K562 (cell line): ENCODE measurements around the gene MYO1E. TPM values are rescaled to one million over a fixed set of nuclear protein-coding genes. Genes with fewer than 3 reads are reported as not detected.

Experiments
- ATAC-seq: fragments of 200-7000 bp; cut with Tn5 transposase; 3 replicates; pipeline ENCODE4 v1.9.1; 2020; ENCODE audit warnings: moderate library complexity
- BruUV-seq: library from RNA; stranded (reverse); fragments of 400-500 nt; replicated peaks from 2 replicates; lab custom pipeline; 2021; lab: Mats Ljungman, UMichigan
- CTCF ChIA-PET: fragments of 300-600 bp; formaldehyde crosslinking; extraction: SDS; loops from one replicate; lab custom pipeline; 2021; ENCODE audit warnings: low intra/inter-chr PET ratio; lab: Yijun Ruan, JAX
- POLR2A ChIA-PET: fragments of 300-600, 350-650 bp; sonication (Branson Sonifier 250); formaldehyde crosslinking; extraction: SDS; loops from one replicate; lab custom pipeline; 2021; ENCODE audit warnings: antibody characterized with exemption, inconsistent platforms; lab: Yijun Ruan, JAX
- DNase-seq, 4 experiments: peaks; one replicate each; pipeline versions ENCODE4 v3.0.0 to v3.0.0-alpha.2; 2011 to 2018; ENCODE audit warnings: low spot score in 3 of 4, mixed read lengths in 3 of 4; ENCODE audit errors: extremely low read depth in 1 of 4
- FAIRE-seq: peaks from 2 replicates; lab custom pipeline; 2011; peaks lifted over from hg19 to GRCh38; lab: Jason Lieb, UNC
- H2AFZ ChIP-seq: 2 replicates; pipeline ENCODE4 v1.6.0; 2011; ENCODE audit warnings: low read depth, low read length, control low read depth, inconsistent platforms
- H3K27ac ChIP-seq: fragments of 200-600 bp; 3 replicates; pipeline ENCODE4 v1.8.0; 2011; ENCODE audit warnings: low read depth, mild to moderate bottlenecking, control low read depth, inconsistent platforms, low read length, moderate library complexity, mixed read lengths; ENCODE audit errors: extremely low read depth
- H3K27me3 ChIP-seq, 2 experiments: fragments of 300-600 bp in 1 of 2; 2 replicates in 1 of 2; 3 replicates in 1 of 2; pipeline versions ENCODE4 v1.6.0 to v1.8.0; 2011; ENCODE audit warnings: inconsistent platforms in 2 of 2, low read length in 2 of 2, mild to moderate bottlenecking in 1 of 2, mixed read lengths in 1 of 2, moderate library complexity in 1 of 2; ENCODE audit not compliant: control insufficient read depth in 2 of 2, insufficient read depth in 2 of 2
- H3K36me3 ChIP-seq: fragments of 300-600 bp; 3 replicates; pipeline ENCODE4 v1.8.0; 2011; ENCODE audit warnings: mild to moderate bottlenecking, low read length, inconsistent platforms; ENCODE audit not compliant: control insufficient read depth, insufficient read depth
- H3K4me1 ChIP-seq, 2 experiments: fragments of 200-600 bp in 1 of 2; replicated peaks in 1 of 2; 2 replicates in 1 of 2; 3 replicates in 1 of 2; pipeline versions ENCODE4 v1.5.1 to v1.8.0; 2011; ENCODE audit warnings: inconsistent platforms in 2 of 2, low read length in 2 of 2, mild to moderate bottlenecking in 1 of 2, mixed read lengths in 1 of 2, moderate library complexity in 1 of 2; ENCODE audit not compliant: control insufficient read depth in 2 of 2, insufficient read depth in 2 of 2
- H3K4me2 ChIP-seq: 2 replicates; pipeline ENCODE4 v1.6.1; 2011; ENCODE audit warnings: low read length, control low read depth, inconsistent platforms, mixed read lengths; ENCODE audit not compliant: insufficient read depth
- H3K4me3 ChIP-seq: fragments of 200-600 bp; sonication (generic), shearing (Covaris generic); 2 replicates; pipeline ENCODE4 v1.5.1; 2016; ENCODE audit warnings: control low read depth, inconsistent platforms
- H3K79me2 ChIP-seq: fragments of 200-600 bp; 3 replicates; pipeline ENCODE4 v1.8.0; 2011; ENCODE audit warnings: low read length, inconsistent platforms; ENCODE audit not compliant: control insufficient read depth, insufficient read depth
- H3K9ac ChIP-seq, 2 experiments: 2 replicates each; pipeline versions ENCODE4 v1.6.0 to v1.6.1; 2011; ENCODE audit warnings: low read depth in 2 of 2, low read length in 2 of 2, control low read depth in 1 of 2, inconsistent platforms in 1 of 2, mild to moderate bottlenecking in 1 of 2, mixed read lengths in 1 of 2; ENCODE audit not compliant: insufficient read depth in 1 of 2
- H3K9me1 ChIP-seq: one replicate; pipeline ENCODE4 v1.6.0; 2011; ENCODE audit warnings: inconsistent platforms, mild to moderate bottlenecking, low read length, moderate library complexity; ENCODE audit not compliant: control insufficient read depth, insufficient read depth
- H3K9me3 ChIP-seq: replicated peaks from 2 replicates; pipeline ENCODE4 v1.5.1; 2011; ENCODE audit warnings: low read depth, low read length, inconsistent platforms; ENCODE audit not compliant: control insufficient read depth, insufficient read depth
- H4K20me1 ChIP-seq: replicated peaks from 2 replicates; pipeline ENCODE4 v1.6.1; 2011; ENCODE audit warnings: low read length, inconsistent platforms, mixed read lengths; ENCODE audit not compliant: control insufficient read depth, insufficient read depth
- XRCC4 ChIP-seq: IDR thresholded peaks from one replicate; pipeline ENCODE4 v1.6.1; 2011; ENCODE audit not compliant: insufficient read depth, insufficient read length; ENCODE audit errors: extremely low read depth
- ZNF609 ChIP-seq: sonication (generic); formaldehyde crosslinking; IDR thresholded peaks from 2 replicates; pipeline ENCODE4 v1.8.1; 2023; ENCODE audit warnings: missing genetic modification reagents, mild to moderate bottlenecking, borderline replicate concordance
- WGBS: fragments of 100-300 bp; shearing (Covaris generic); methylation state at CpG from one replicate; pipeline ENCODE4 v1.1.6; 2016; ENCODE audit warnings: low coverage, mixed read lengths; ENCODE audit not compliant: insufficient coverage; ENCODE audit errors: missing lambda C conversion rate; 5-methylcytosine and 5-hydroxymethylcytosine counted together
- in situ Hi-C: fragments of 300-500 bp; cut with MboI; formaldehyde crosslinking; loops from 4 replicates; pipeline ENCODE4 v1.15.0; 2018; ENCODE audit warnings: inconsistent platforms, mixed read lengths
- intact Hi-C: fragments of 100-400 bp; cut with micrococcal nuclease; formaldehyde crosslinking; loops from 2 replicates; pipeline ENCODE4 v1.14.2; 2022
- polyA plus RNA-seq, 8 experiments: library from polyadenylated mRNA; depleted of rRNA in 4 of 8; stranded (reverse) in 5 of 8; unstranded in 3 of 8; fragments of >200 nt; fragmentation: Nextera tagmentation in 2 of 8; fragmentation: Illumina TruSeq in 1 of 8; extraction: Ambion mirVana in 2 of 8; extraction: Trizol in 1 of 8; gene quantifications; 2 replicates each; pipeline versions ENCODE4 v1.2.1 to v1.2.3, GENCODE V29; 2011 to 2014; ENCODE audit warnings: inconsistent platforms in 1 of 8, missing spikeins in 1 of 8
- total RNA-seq, 7 experiments: library from RNA; depleted of rRNA in 6 of 7; stranded (reverse); fragments of >200 nt in 6 of 7; fragmentation: Illumina TruSeq in 2 of 7; extraction: Trizol in 2 of 7; gene quantifications; 2 replicates each; pipeline versions ENCODE4 v1.2.1 to v1.2.3, GENCODE V29; 2011 to 2021; ENCODE audit warnings: low replicate concordance in 1 of 7

MYO1E gene
- total and polyA plus RNA-seq, 9 of the 15 experiments (the other 6 are each of a cell fraction or from before 2014, with no cell fraction given): under 0.01 to 0.44 (median 0.01) TPM; not detected in 6

- no peak for TF ChIP-seq ZNF609 (CRISPR knock-in tag)
Measured at GRCh38 chr15:59177317-59177660, 195.4 kb downstream of the MYO1E start (continued).

GRCh38 chr15:59176653-59177316, 195.9 kb downstream of the MYO1E start:
- H2AFZ ChIP-seq: no peak overlapping the region
- no peak for TF ChIP-seq XRCC4
- H3K9me3 ChIP-seq: peaks cover 3% of the 10 kb centered on the region; the same call in 1 of the 2 replicates
- BruUV-seq: no TSS peak
- H3K4me1 ChIP-seq: no peaks in the 10 kb centered on the region
- H3K4me2 ChIP-seq: no peak overlapping the region
- WGBS: under 1% methylated on average over 9 of the region's 9 CpGs
- no peaks in the 10 kb centered on the region for H4K20me1 ChIP-seq
- no peaks in the 10 kb centered on the region for H3K36me3 ChIP-seq
- intact Hi-C loops: no loop called here
- H3K9me1 ChIP-seq: no peaks in the 10 kb centered on the region
- H3K9ac ChIP-seq: no peak overlapping the region
- no peaks in the 10 kb centered on the region for H3K79me2 ChIP-seq
- ChIA-PET POLR2A (no interaction called here), CTCF (no interaction called here)
- no peak for DNase-seq
- H3K27ac ChIP-seq: no peak overlapping the region
- peaks cover 23 to 26% of the 10 kb centered on the region in 2 experiments for H3K27me3 ChIP-seq
- no peak for ATAC-seq
- in situ Hi-C loops: no loop called here
- no peak for FAIRE-seq
- no peak overlapping the region for H3K4me3 ChIP-seq
